Neutrophil (primary cell): ENCODE data around the gene FGF14.
"Not testable (repeated sequence)": the region's sequence is repeated elsewhere in the genome, so short reads cannot be mapped to it uniquely, and the experiment has no call there.

Source experiments
- H3K27ac ChIP-seq: fragments of 200-600 bp; sonication (generic); 2 replicates; pipeline ENCODE4 v1.5.1; 2016; ENCODE audit warnings: mild to moderate bottlenecking, moderate library complexity
- H3K27me3 ChIP-seq: fragments of 200-600 bp; sonication (generic); 2 replicates; pipeline ENCODE4 v1.6.0; 2016; ENCODE audit warnings: mild to moderate bottlenecking
- H3K36me3 ChIP-seq: fragments of 200-600 bp; sonication (generic); 2 replicates; pipeline ENCODE4 v1.5.1; 2017
- H3K4me1 ChIP-seq, 2 experiments: fragments of 200-600 bp in 1 of 2; sonication (generic) in 1 of 2; 1 replicate in 1 of 2; 2 replicates in 1 of 2; pipeline versions ENCODE4 v1.5.1 to v1.6.1; 2013 to 2016; ENCODE audit warnings: low read depth in 1 of 2, low read length in 1 of 2, mild to moderate bottlenecking in 1 of 2, moderate library complexity in 1 of 2; ENCODE audit not compliant: control insufficient read depth in 1 of 2, insufficient read depth in 1 of 2
- H3K4me3 ChIP-seq, 2 experiments: fragments of 200-600 bp in 1 of 2; sonication (generic) in 1 of 2; 1 replicate in 1 of 2; 2 replicates in 1 of 2; pipeline ENCODE4 v1.5.1; 2013 to 2016; ENCODE audit warnings: low read depth in 1 of 2, low read length in 1 of 2, mild to moderate bottlenecking in 1 of 2, moderate library complexity in 1 of 2
- H3K9me3 ChIP-seq: fragments of 200-600 bp; sonication (generic); 2 replicates; pipeline ENCODE4 v1.5.1; 2016
- TF ChIP-seq, protein P1 (sequence below): fragments of 200-600 bp; sonication (generic); IDR thresholded peaks from 2 replicates; pipeline ENCODE4 v1.5.1; 2016; ENCODE audit warnings: antibody characterized with exemption

FGF14 gene

DNA sequence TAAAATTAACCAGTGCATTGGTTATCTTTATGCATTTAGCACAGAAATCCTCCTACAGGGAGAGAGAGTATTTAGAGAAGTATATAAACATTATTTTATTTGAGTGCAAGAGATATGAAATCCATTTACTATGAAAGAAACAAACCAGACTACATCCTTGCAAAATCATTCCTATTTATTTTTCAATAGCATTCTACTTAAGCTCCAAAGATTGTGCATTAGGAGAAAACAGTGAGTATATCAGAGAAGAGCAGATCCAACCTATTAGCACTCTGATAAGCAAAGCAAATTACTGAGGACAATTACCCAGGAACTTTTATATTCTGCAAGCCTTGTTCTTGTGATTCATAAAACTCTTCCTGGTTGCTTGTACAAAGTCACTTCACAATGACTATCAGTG lies 256.1 kb downstream of the FGF14 start:
- Histone ChIP-seq H3K36me3 (no peaks in the 10 kb centered on the region), H3K27me3 (no peaks in the 10 kb centered on the region), H3K4me3 (no peak overlapping the region), H3K9me3 (no peaks in the 10 kb centered on the region), H3K27ac (no peak overlapping the region), H3K4me1 (no peaks in the 10 kb centered on the region)
- TF ChIP-seq, protein P1, sequence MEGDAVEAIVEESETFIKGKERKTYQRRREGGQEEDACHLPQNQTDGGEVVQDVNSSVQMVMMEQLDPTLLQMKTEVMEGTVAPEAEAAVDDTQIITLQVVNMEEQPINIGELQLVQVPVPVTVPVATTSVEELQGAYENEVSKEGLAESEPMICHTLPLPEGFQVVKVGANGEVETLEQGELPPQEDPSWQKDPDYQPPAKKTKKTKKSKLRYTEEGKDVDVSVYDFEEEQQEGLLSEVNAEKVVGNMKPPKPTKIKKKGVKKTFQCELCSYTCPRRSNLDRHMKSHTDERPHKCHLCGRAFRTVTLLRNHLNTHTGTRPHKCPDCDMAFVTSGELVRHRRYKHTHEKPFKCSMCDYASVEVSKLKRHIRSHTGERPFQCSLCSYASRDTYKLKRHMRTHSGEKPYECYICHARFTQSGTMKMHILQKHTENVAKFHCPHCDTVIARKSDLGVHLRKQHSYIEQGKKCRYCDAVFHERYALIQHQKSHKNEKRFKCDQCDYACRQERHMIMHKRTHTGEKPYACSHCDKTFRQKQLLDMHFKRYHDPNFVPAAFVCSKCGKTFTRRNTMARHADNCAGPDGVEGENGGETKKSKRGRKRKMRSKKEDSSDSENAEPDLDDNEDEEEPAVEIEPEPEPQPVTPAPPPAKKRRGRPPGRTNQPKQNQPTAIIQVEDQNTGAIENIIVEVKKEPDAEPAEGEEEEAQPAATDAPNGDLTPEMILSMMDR, result no peak

GRCh38 chr13:102142473-102142826 lies 259.4 kb downstream of the FGF14 start:
- H3K27me3 ChIP-seq, result no peaks in the 10 kb centered on the region
- TF ChIP-seq, protein P1, result no peak
- H3K36me3 ChIP-seq, result no peaks in the 10 kb centered on the region
- no peaks in the 10 kb centered on the region for H3K4me1 ChIP-seq
- no peaks in the 10 kb centered on the region for H3K9me3 ChIP-seq
- H3K4me3 ChIP-seq, result no peak overlapping the region
- H3K27ac ChIP-seq, result no peak overlapping the region

- H3K4me3 ChIP-seq, result no peak overlapping the region
Measured at GRCh38 chr13:102141625-102142472, 260.0 kb downstream of the FGF14 start.

DNA sequence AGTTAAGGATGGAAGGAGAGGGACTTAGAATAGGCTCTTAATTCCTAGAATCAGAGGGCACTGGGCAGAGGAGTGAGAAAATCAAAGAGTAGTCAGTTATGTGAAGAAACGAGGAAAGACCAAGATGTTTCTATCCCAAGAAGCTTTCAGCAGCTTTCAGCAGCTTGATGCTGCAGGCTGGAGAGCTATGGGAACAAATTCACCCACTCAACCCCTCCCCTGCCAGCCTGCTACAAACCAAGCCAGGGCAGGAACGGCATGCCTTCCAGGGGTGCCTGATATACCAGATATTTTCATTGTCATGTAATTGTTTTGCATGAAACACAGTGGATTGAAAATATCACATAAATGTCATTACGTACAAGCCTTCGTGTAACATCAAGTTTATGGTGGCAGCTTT lies 262.2 kb downstream of the FGF14 start:
- Histone ChIP-seq H3K27ac (no peak overlapping the region), H3K4me3 (no peak overlapping the region), H3K4me1 (no peaks in the 10 kb centered on the region), H3K27me3 (no peaks in the 10 kb centered on the region), H3K9me3 (no peaks in the 10 kb centered on the region), H3K36me3 (no peaks in the 10 kb centered on the region)
- TF ChIP-seq, protein P1, result no peak

More at GRCh38 chr13:102141625-102142472, 260.0 kb downstream of the FGF14 start:
- Histone ChIP-seq H3K27me3 (no peaks in the 10 kb centered on the region), H3K9me3 (no peaks in the 10 kb centered on the region), H3K27ac (no peak overlapping the region), H3K4me1 (no peaks in the 10 kb centered on the region), H3K36me3 (no peaks in the 10 kb centered on the region)
- TF ChIP-seq, protein P1, result no peak

DNA sequence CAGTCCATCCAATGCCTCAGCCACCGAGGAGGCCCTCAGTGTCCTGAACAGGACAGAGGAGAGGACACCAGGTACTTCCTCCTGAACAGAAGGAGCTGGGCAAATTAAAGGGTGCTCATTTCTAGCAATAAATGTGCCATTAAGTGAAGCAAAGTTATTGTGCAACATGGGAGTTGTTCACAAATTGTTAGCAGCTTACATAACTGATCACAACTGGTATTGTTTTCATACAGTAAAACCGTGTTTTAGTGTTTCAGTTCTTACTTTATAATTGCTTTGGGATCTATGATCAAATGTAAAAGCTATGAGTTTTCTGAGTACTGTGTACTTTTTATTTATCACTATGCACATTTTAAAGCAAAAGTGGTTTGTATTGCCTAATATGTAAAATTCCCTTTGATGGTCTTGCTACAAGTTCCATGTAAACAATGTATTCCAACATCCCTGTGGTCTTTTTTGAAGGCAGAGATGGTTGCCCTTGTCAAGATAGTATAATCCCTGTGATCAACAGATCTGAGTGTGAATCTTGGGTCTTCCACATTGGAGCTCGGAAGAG lies 263.1 kb downstream of the FGF14 start:
- H3K27me3 ChIP-seq, result no peaks in the 10 kb centered on the region
- no peak overlapping the region for H3K27ac ChIP-seq
- no peak overlapping the region for H3K4me3 ChIP-seq
- TF ChIP-seq, protein P1, result no peak
- H3K9me3 ChIP-seq, result no peaks in the 10 kb centered on the region
- H3K4me1 ChIP-seq, result no peaks in the 10 kb centered on the region
- no peaks in the 10 kb centered on the region for H3K36me3 ChIP-seq

DNA sequence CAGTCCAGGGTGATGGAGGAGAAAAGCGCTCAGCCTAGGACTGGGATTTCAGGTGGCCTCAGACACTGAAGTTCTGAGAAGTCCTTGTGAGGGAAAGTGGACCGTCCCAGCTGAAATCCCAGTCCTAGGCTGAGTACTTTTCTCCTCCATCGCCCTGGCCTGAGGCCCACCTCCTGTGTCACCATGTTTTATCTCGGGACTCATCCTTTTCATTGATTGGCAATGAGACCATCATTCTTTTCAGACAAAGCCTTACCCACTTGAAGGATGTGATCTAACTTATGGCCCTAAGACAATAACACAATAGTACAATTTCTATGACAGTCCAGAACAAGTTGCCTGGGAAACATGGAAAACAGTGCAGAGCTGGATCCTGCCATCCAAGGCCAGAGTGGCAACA lies 263.9 kb downstream of the FGF14 start:
- not testable (repeated sequence) for H3K27ac ChIP-seq, H3K36me3 ChIP-seq, H3K27me3 ChIP-seq, H3K4me1 ChIP-seq, H3K9me3 ChIP-seq, H3K4me3 ChIP-seq
